ENCODE data around the gene CFAP20DC. TPM values are rescaled to one million over a fixed set of nuclear protein-coding genes. Genes with fewer than 3 reads are reported as not detected.
"Not testable (repeated sequence)": the region's sequence is repeated elsewhere in the genome, so short reads cannot be mapped to it uniquely, and the experiment has no call there.

Gene CFAP20DC
- total RNA-seq, 5 donors from 2014 or later (not counting 1 experiment from before 2014, with no cell fraction given) = 0.26 to 0.51 (median 0.28) TPM; not detected in 2

DNA sequence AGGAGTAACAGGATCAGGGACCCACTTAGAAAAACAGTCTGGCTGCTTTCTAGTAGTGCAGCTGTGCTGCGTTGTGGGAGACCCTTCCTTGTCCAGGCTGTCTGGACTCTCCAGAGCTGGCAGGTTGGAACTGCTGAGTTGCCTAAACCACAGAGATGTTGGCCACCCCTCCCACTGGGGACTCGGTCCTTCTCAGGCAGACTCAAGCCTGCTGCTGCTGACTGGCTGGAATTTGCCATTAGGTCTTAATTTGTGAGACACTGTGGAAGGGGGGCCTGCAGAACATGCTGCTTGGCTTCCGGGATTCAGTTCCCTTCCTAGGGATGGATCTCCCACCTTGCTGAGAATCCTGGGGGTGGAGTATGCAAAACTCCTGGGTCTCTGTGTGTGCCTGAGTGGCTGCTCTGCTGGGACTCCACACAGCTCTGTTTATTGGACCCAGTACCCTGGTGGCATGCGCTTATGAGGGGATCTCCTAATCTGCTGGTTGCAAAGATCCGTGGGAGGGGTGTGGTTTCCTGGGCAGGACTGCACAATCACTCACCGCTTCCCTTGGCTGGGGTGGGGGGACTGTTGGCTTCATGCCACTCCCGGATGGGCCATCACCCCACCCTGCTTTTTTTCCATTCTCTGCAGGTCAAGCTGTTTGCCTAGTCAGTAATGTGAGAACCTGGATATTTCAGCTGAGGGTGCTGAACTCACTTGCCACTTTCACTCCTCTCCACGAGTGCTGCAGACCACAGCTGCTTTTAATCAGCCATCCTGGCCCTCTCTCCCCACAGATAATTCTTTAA is 150.5 kb downstream of the CFAP20DC start:
- H3K27ac ChIP-seq (ENCODE audit: low read length) = no peak overlapping the region
- ATAC-seq (replicated peaks in 1 of 4) = peak in 3 of 4 experiments; percentile 34 to 51 (median 47)

DNA sequence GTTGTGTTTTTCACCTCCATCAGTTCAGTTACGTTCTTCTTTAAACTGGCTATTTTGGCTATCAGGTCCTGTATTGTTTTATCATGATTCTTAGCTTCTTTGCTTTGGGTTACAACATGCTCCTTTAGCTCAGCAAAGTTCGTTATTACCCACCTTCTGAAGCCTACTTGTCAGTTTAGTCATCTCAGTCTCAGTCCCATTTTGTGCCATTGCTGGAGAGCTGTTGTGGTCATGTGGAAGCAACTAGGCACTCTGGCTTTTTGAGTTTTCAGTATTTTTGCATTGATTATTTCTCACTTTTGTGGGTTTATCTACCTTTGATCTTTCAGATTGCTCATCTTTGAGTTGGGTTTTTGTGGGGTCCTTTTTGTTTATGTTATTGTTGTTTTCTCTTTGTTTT is 151.3 kb downstream of the CFAP20DC start:
- ChIA-PET CTCF (no interaction called here), POLR2A (no interaction called here)
- Mint-ChIP-seq H3K4me1 (peaks cover 7 to 33% (median 11%) of the 10 kb centered on the region in 3 donors), H3K27ac (peak overlapping the region in 1 of 2 donors; percentile 73), H3K4me3 (no peak overlapping the region), H3K36me3 (no peaks in the 10 kb centered on the region), H3K9me3 (peaks cover 9 to 28% (median 22%) of the 10 kb centered on the region in 3 donors), H3K27me3 (peaks cover 0 to 12% of the 10 kb centered on the region in 2 donors)
- Histone ChIP-seq H3K4me3 (ENCODE audit: control insufficient read depth in 1 of 2, extremely low read depth in 1 of 2, low read length in 1 of 2) (no peak overlapping the region), H3K9me3 (no peaks in the 10 kb centered on the region), H3K27me3 (replicated peaks in 1 of 2; ENCODE audit: control insufficient read depth in 2 of 2, extremely low read depth in 1 of 2, insufficient read depth in 2 of 2, low read length in 1 of 2) (no peaks in the 10 kb centered on the region), H3K4me1 (ENCODE audit: control insufficient read depth in 1 of 2, extremely low read depth in 1 of 2, insufficient read depth in 2 of 2, low read length in 2 of 2) (peaks cover 0 to 12% of the 10 kb centered on the region in 2 experiments), H3K27ac (ENCODE audit: low read length) (no peak overlapping the region), H3K36me3 (ENCODE audit: control insufficient read depth in 2 of 2, extremely low read depth in 1 of 2, insufficient read depth in 1 of 2, low read length in 1 of 2) (no peaks in the 10 kb centered on the region)
- 63% methylated on average over 1 of the region's 2 CpGs for WGBS (ENCODE audit: insufficient coverage)
- DNase-seq = no peak
- no peak for ATAC-seq (replicated peaks in 1 of 4)

More for the DNA sequence above, 150.5 kb downstream of the CFAP20DC start:
- Mint-ChIP-seq H3K9me3 (peaks cover 9 to 28% (median 23%) of the 10 kb centered on the region in 3 donors), H3K36me3 (no peaks in the 10 kb centered on the region), H3K27me3 (peaks cover 0 to 12% of the 10 kb centered on the region in 2 donors), H3K4me1 (peaks cover 7 to 33% (median 11%) of the 10 kb centered on the region in 3 donors), H3K4me3 (peak overlapping the region in 1 of 3 donors; percentile 7), H3K27ac (peak overlapping the region; percentile 9 to 73)
- peak in 7 of 35 experiments; percentile 0 to 16 (median 2) for DNase-seq
- peaks cover 0 to 12% of the 10 kb centered on the region in 2 experiments for H3K4me1 ChIP-seq (ENCODE audit: control insufficient read depth in 1 of 2, extremely low read depth in 1 of 2, insufficient read depth in 2 of 2, low read length in 2 of 2)
- no peaks in the 10 kb centered on the region for H3K27me3 ChIP-seq (replicated peaks in 1 of 2; ENCODE audit: control insufficient read depth in 2 of 2, extremely low read depth in 1 of 2, insufficient read depth in 2 of 2, low read length in 1 of 2)
- ChIA-PET POLR2A (no interaction called here), CTCF (no interaction called here)
- WGBS (ENCODE audit: insufficient coverage) = 29% methylated on average over 2 of the region's 8 CpGs
- no peaks in the 10 kb centered on the region for H3K9me3 ChIP-seq
- H3K4me3 ChIP-seq (ENCODE audit: control insufficient read depth in 1 of 2, extremely low read depth in 1 of 2, low read length in 1 of 2) = no peak overlapping the region
- no peaks in the 10 kb centered on the region for H3K36me3 ChIP-seq (ENCODE audit: control insufficient read depth in 2 of 2, extremely low read depth in 1 of 2, insufficient read depth in 1 of 2, low read length in 1 of 2)

DNA sequence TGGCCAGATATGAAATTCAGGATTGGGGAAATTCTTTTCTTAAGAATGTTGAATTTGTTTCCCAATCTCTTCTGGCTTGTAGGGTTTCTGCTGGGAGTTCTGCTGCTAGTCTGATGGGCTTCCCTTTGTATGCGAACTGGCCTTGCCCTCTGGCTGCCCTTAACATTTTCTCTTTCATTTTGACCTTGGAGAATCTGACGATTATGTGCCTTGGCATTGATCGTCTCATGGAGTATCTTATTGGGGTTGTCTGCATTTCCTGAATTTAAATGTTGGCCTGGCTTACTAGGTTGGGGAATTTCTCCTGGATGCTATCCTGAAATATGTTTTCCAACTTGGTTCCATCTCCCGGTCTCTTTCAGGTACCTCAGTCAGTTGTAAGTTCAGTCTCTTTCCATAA is 152.2 kb downstream of the CFAP20DC start:
- no peak overlapping the region for H3K27ac Mint-ChIP-seq
- H3K4me3 Mint-ChIP-seq = no peak overlapping the region
- 100% methylated on average over 1 of the region's 4 CpGs for WGBS (ENCODE audit: insufficient coverage)
- ATAC-seq (replicated peaks in 1 of 4) = no peak
- H3K36me3 Mint-ChIP-seq = no peaks in the 10 kb centered on the region
- no peaks in the 10 kb centered on the region for H3K36me3 ChIP-seq (ENCODE audit: control insufficient read depth in 2 of 2, extremely low read depth in 1 of 2, insufficient read depth in 1 of 2, low read length in 1 of 2)
- no peak for DNase-seq
- H3K9me3 Mint-ChIP-seq = peaks cover 9 to 30% (median 16%) of the 10 kb centered on the region in 3 donors
- POLR2A ChIA-PET = no interaction called here
- no peak overlapping the region for H3K4me3 ChIP-seq (ENCODE audit: control insufficient read depth in 1 of 2, extremely low read depth in 1 of 2, low read length in 1 of 2)
- peaks cover 0 to 14% of the 10 kb centered on the region in 2 donors for H3K27me3 Mint-ChIP-seq
- no peak overlapping the region for H3K27ac ChIP-seq (ENCODE audit: low read length)
- H3K4me1 Mint-ChIP-seq = peaks cover 7 to 33% (median 11%) of the 10 kb centered on the region in 3 donors
- CTCF ChIA-PET = no interaction called here
- no peaks in the 10 kb centered on the region for H3K9me3 ChIP-seq
- peaks cover 0 to 12% of the 10 kb centered on the region in 2 experiments for H3K4me1 ChIP-seq (ENCODE audit: control insufficient read depth in 1 of 2, extremely low read depth in 1 of 2, insufficient read depth in 2 of 2, low read length in 2 of 2)
- no peaks in the 10 kb centered on the region for H3K27me3 ChIP-seq (replicated peaks in 1 of 2; ENCODE audit: control insufficient read depth in 2 of 2, extremely low read depth in 1 of 2, insufficient read depth in 2 of 2, low read length in 1 of 2)

DNA sequence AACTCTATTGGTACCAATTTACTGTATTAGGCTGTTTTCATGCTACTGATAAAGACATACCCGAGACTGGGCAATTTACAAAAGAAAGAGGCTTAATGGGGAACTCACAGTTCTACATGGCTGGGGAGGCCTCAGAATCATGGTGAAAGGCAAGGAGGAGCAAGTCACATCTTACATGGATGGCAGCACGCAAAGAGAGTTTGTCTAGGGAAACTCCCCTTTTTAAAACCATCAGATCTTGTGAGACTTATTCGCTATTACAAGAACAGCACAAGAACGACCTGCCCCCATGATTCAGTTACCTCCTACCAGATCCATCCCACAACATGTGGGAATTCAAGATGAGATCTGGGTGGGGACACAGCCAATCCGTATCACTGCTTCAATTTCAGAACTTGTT is 154.1 kb downstream of the CFAP20DC start:
- H3K4me3 Mint-ChIP-seq; H3K9me3 ChIP-seq; DNase-seq; CTCF ChIA-PET; H3K36me3 ChIP-seq (ENCODE audit: control insufficient read depth in 2 of 2, extremely low read depth in 1 of 2, insufficient read depth in 1 of 2, low read length in 1 of 2); H3K36me3 Mint-ChIP-seq; H3K27ac Mint-ChIP-seq; ATAC-seq (replicated peaks in 1 of 4); POLR2A ChIA-PET; H3K4me3 ChIP-seq (ENCODE audit: control insufficient read depth in 1 of 2, extremely low read depth in 1 of 2, low read length in 1 of 2); H3K27ac ChIP-seq (ENCODE audit: low read length); H3K27me3 ChIP-seq (replicated peaks in 1 of 2; ENCODE audit: control insufficient read depth in 2 of 2, extremely low read depth in 1 of 2, insufficient read depth in 2 of 2, low read length in 1 of 2): not testable (repeated sequence)
- H3K9me3 Mint-ChIP-seq = peaks cover 9 to 32% (median 16%) of the 10 kb centered on the region in 3 donors
- H3K4me1 Mint-ChIP-seq = peaks cover 7 to 33% (median 11%) of the 10 kb centered on the region in 3 donors
- WGBS (ENCODE audit: insufficient coverage) = 100% methylated on average over 2 of the region's 5 CpGs
- peaks cover 0 to 12% of the 10 kb centered on the region in 2 experiments for H3K4me1 ChIP-seq (ENCODE audit: control insufficient read depth in 1 of 2, extremely low read depth in 1 of 2, insufficient read depth in 2 of 2, low read length in 2 of 2)
- peaks cover 0 to 11% of the 10 kb centered on the region in 2 donors for H3K27me3 Mint-ChIP-seq

DNA sequence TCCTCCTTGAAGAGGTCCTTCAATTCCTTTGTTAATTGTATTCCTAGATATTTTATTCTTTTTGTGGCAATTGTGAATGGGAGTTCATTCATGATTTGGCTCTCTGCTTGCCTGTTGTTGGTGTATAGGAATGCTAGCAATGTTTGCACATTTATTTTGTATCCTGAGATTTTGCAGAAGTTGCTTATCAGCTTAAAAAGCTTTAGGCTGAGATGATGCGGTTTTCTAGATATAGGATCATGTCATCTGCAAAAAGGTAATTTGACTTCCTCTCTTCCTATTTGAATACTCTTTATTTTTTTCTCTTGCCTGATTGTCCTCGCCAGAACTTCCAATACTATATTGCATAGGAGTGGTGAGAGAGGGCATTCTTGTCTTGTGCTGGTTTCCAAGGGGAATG is 157.3 kb downstream of the CFAP20DC start:
- peaks cover 9 to 23% (median 16%) of the 10 kb centered on the region in 3 donors for H3K9me3 Mint-ChIP-seq
- H3K4me3 Mint-ChIP-seq; H3K27me3 ChIP-seq (replicated peaks in 1 of 2; ENCODE audit: control insufficient read depth in 2 of 2, extremely low read depth in 1 of 2, insufficient read depth in 2 of 2, low read length in 1 of 2); H3K9me3 ChIP-seq; H3K27me3 Mint-ChIP-seq; ATAC-seq (replicated peaks in 1 of 4); DNase-seq; H3K36me3 ChIP-seq (ENCODE audit: control insufficient read depth in 2 of 2, extremely low read depth in 1 of 2, insufficient read depth in 1 of 2, low read length in 1 of 2); H3K4me1 ChIP-seq (ENCODE audit: control insufficient read depth in 1 of 2, extremely low read depth in 1 of 2, insufficient read depth in 2 of 2, low read length in 2 of 2); H3K27ac ChIP-seq (ENCODE audit: low read length); CTCF ChIA-PET; H3K4me3 ChIP-seq (ENCODE audit: control insufficient read depth in 1 of 2, extremely low read depth in 1 of 2, low read length in 1 of 2); POLR2A ChIA-PET; H3K27ac Mint-ChIP-seq; H3K36me3 Mint-ChIP-seq: not testable (repeated sequence)
- no CpG with 5 or more reads among the region's 2 CpGs for WGBS (ENCODE audit: insufficient coverage)
- peaks cover 0 to 11% (median 0%) of the 10 kb centered on the region in 3 donors for H3K4me1 Mint-ChIP-seq

DNA sequence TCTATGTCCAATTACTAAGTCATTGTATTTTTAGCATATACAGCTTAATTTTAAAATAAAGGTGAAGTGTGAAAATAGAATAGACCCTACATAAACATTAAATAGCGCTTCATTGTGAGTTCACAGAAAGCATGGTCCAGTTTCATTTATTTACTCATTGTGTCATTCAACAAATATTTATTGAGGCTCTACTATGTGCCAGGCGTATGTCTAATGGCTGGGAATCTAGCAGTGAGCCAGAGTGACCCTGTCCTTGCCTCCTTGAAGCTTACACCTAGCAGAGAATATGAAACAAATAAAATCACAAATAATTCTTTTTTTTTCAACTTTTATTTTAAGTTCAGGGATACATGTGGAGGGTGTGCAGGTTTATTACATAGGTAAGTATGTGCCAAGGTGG is 161.7 kb downstream of the CFAP20DC start:
- Mint-ChIP-seq H3K4me1 (no peaks in the 10 kb centered on the region), H3K4me3 (no peak overlapping the region), H3K27me3 (peaks cover 0 to 3% of the 10 kb centered on the region in 2 donors), H3K36me3 (no peaks in the 10 kb centered on the region), H3K27ac (no peak overlapping the region), H3K9me3 (peaks cover 0 to 4% (median 0%) of the 10 kb centered on the region in 3 donors)
- no peaks in the 10 kb centered on the region for H3K4me1 ChIP-seq (ENCODE audit: control insufficient read depth in 1 of 2, extremely low read depth in 1 of 2, insufficient read depth in 2 of 2, low read length in 2 of 2)
- no CpG with 5 or more reads among the region's 2 CpGs for WGBS (ENCODE audit: insufficient coverage)
- no peaks in the 10 kb centered on the region for H3K27me3 ChIP-seq (replicated peaks in 1 of 2; ENCODE audit: control insufficient read depth in 2 of 2, extremely low read depth in 1 of 2, insufficient read depth in 2 of 2, low read length in 1 of 2)
- H3K36me3 ChIP-seq (ENCODE audit: control insufficient read depth in 2 of 2, extremely low read depth in 1 of 2, insufficient read depth in 1 of 2, low read length in 1 of 2) = no peaks in the 10 kb centered on the region
- no peak overlapping the region for H3K4me3 ChIP-seq (ENCODE audit: control insufficient read depth in 1 of 2, extremely low read depth in 1 of 2, low read length in 1 of 2)
- DNase-seq (no peak), ATAC-seq (replicated peaks in 1 of 4) (no peak)
- H3K27ac ChIP-seq (ENCODE audit: low read length) = no peak overlapping the region
- no peaks in the 10 kb centered on the region for H3K9me3 ChIP-seq
- CTCF ChIA-PET = no interaction called here
- POLR2A ChIA-PET = no interaction called here
